NCI-H146 treated with DMSO at 0.1 percent for 48 hours (cell line): ENCODE results near the gene IFRD1.
"Not testable (repeated sequence)": the region's sequence is repeated elsewhere in the genome, so short reads cannot be mapped to it uniquely, and the experiment has no call there.

Experiments used
- DNase-seq: peaks from one replicate; lab custom pipeline; 2025; ENCODE audit not compliant: unreplicated experiment; lab: John Stamatoyannopoulos, UW

The IFRD1 gene

GRCh38 chr7:112439476-112439875 lies 10.8 kb upstream of the IFRD1 start:
- no peak for DNase-seq

- no peak for DNase-seq
Measured at GRCh38 chr7:112442210-112442609, 8.1 kb upstream of the IFRD1 start.

- no peak for DNase-seq
Measured at GRCh38 chr7:112444505-112444904, 5.8 kb upstream of the IFRD1 start.

- DNase-seq, result no peak
Measured at GRCh38 chr7:112446431-112446830, 3.8 kb upstream of the IFRD1 start.

GRCh38 chr7:112447406-112447805 lies 2.9 kb upstream of the IFRD1 start:
- DNase-seq, result no peak

- no peak for DNase-seq
Measured at GRCh38 chr7:112448381-112448780, 1.9 kb upstream of the IFRD1 start.

- no peak for DNase-seq
Measured at GRCh38 chr7:112448891-112449290, 1.4 kb upstream of the IFRD1 start.

GRCh38 chr7:112449353-112449752 lies 907 bp upstream of the IFRD1 start:
- no peak for DNase-seq

- peak; percentile 94 for DNase-seq
Measured at GRCh38 chr7:112450807-112451761, 824 bp downstream of the IFRD1 start.

- DNase-seq, result no peak
Measured at GRCh38 chr7:112452102-112452888, 2.0 kb downstream of the IFRD1 start.

GRCh38 chr7:112453505-112454171 lies 3.4 kb downstream of the IFRD1 start:
- DNase-seq, result no peak

- not testable (repeated sequence) for DNase-seq
Measured at GRCh38 chr7:112454191-112454590, 3.9 kb downstream of the IFRD1 start.

GRCh38 chr7:112459645-112460044 lies 9.4 kb downstream of the IFRD1 start:
- DNase-seq, result no peak

- DNase-seq, result no peak
Measured at GRCh38 chr7:112462236-112462635, 12.0 kb downstream of the IFRD1 start.

GRCh38 chr7:112467867-112468266 lies 17.6 kb downstream of the IFRD1 start:
- no peak for DNase-seq

- no peak for DNase-seq
Measured at GRCh38 chr7:112470194-112470593, 19.9 kb downstream of the IFRD1 start.

- no peak for DNase-seq
Measured at GRCh38 chr7:112476390-112477052, 26.3 kb downstream of the IFRD1 start.

GRCh38 chr7:112481121-112481736 lies 31.0 kb downstream of the IFRD1 start:
- DNase-seq, result no peak

- no peak for DNase-seq
Measured at GRCh38 chr7:112481833-112482670, 31.8 kb downstream of the IFRD1 start.
